Ishikawa (cell line): ENCODE results near the gene RHBDL3.

Experiments
- CEBPB ChIP-seq: IDR thresholded peaks from 2 replicates; pipeline ENCODE4 v1.6.1; 2012
- EGR1 ChIP-seq: IDR thresholded peaks from 2 replicates; pipeline ENCODE4 v1.6.1; 2012
- EP300 ChIP-seq: IDR thresholded peaks from 2 replicates; pipeline ENCODE4 v1.6.1; 2012; ENCODE audit warnings: borderline replicate concordance
- RAD21 ChIP-seq: IDR thresholded peaks from 2 replicates; pipeline ENCODE4 v1.6.1; 2012; ENCODE audit warnings: low read depth
- TEAD4 ChIP-seq: IDR thresholded peaks from 2 replicates; pipeline ENCODE4 v1.6.1; 2012
- TF ChIP-seq, protein P1 (sequence below): IDR thresholded peaks from 2 replicates; pipeline ENCODE4 v1.6.1; 2012; ENCODE audit warnings: low read depth, mild to moderate bottlenecking

- TF ChIP-seq, protein P1, sequence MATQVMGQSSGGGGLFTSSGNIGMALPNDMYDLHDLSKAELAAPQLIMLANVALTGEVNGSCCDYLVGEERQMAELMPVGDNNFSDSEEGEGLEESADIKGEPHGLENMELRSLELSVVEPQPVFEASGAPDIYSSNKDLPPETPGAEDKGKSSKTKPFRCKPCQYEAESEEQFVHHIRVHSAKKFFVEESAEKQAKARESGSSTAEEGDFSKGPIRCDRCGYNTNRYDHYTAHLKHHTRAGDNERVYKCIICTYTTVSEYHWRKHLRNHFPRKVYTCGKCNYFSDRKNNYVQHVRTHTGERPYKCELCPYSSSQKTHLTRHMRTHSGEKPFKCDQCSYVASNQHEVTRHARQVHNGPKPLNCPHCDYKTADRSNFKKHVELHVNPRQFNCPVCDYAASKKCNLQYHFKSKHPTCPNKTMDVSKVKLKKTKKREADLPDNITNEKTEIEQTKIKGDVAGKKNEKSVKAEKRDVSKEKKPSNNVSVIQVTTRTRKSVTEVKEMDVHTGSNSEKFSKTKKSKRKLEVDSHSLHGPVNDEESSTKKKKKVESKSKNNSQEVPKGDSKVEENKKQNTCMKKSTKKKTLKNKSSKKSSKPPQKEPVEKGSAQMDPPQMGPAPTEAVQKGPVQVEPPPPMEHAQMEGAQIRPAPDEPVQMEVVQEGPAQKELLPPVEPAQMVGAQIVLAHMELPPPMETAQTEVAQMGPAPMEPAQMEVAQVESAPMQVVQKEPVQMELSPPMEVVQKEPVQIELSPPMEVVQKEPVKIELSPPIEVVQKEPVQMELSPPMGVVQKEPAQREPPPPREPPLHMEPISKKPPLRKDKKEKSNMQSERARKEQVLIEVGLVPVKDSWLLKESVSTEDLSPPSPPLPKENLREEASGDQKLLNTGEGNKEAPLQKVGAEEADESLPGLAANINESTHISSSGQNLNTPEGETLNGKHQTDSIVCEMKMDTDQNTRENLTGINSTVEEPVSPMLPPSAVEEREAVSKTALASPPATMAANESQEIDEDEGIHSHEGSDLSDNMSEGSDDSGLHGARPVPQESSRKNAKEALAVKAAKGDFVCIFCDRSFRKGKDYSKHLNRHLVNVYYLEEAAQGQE: no peak
- no peak for TF ChIP-seq RAD21
- TF ChIP-seq CEBPB: no peak
- no peak for TF ChIP-seq EGR1
- no peak for TF ChIP-seq TEAD4
- no peak for TF ChIP-seq EP300
These were observed 37.7 kb upstream of the RHBDL3 start for GRCh38 chr17:32227910-32228309.
